ENCODE results near the gene CPM. TPM values are rescaled to one million over a fixed set of nuclear protein-coding genes. Genes with fewer than 3 reads are reported as not detected.

Gene CPM
- total and polyA plus RNA-seq, 10 of the 15 experiments (the other 5 are each of a cell fraction or from before 2014, with no cell fraction given) = 0.06 to 1.7 (median 0.41) TPM

- Histone ChIP-seq H3K36me3 (ENCODE audit: control insufficient read depth in 2 of 2, insufficient read depth in 2 of 2, low read length in 1 of 2) (peaks cover 0 to 18% of the 10 kb centered on the region in 2 experiments; a peak in 2 of 4 replicates), H3K27me3 (replicated peaks in 1 of 2; ENCODE audit: control insufficient read depth in 2 of 2, insufficient read depth in 2 of 2, low read length in 1 of 2) (no peaks in the 10 kb centered on the region), H2AFZ (ENCODE audit: control insufficient read depth, low read depth, low read length) (no peak overlapping the region), H3K4me1 (ENCODE audit: control insufficient read depth, insufficient read depth, low read length) (no peaks in the 10 kb centered on the region; the same call in 1 of the 2 replicates), H3K27ac (ENCODE audit: control insufficient read depth, insufficient read depth) (peak overlapping the region; percentile 100), H3K4me2 (ENCODE audit: control insufficient read depth, insufficient read depth) (peak overlapping the region; percentile 41; the same call in 1 of the 2 replicates), H3K4me3 (peak overlapping the region; percentile 83), H3K9ac (ENCODE audit: control insufficient read depth, insufficient read depth, low read length) (peak overlapping the region; percentile 100), H3K9me3 (replicated peaks; ENCODE audit: control insufficient read depth, insufficient read depth, low read length) (peaks cover 2% of the 10 kb centered on the region; the same call in 1 of the 3 replicates), H4K20me1 (ENCODE audit: control insufficient read depth, insufficient read depth) (no peaks in the 10 kb centered on the region), H3K79me2 (ENCODE audit: control insufficient read depth, insufficient read depth, low read length) (peaks cover 61% of the 10 kb centered on the region)
- in situ Hi-C loops (cut with MboI) (no loop called here), intact Hi-C loops (cut with micrococcal nuclease; ENCODE audit: unreplicated experiment) (loop anchor here (2.0 to 5.0 kb wide), 5 partner anchors 122 to 477 kb away; partner anchors contain the start of genes MDM1, NUP107 and RAP1B)
- FAIRE-seq = no peak
- 76% methylated on average over 12 of the region's 12 CpGs for WGBS (ENCODE audit: insufficient coverage, insufficient replicate concordance, low lambda C conversion rate, missing lambda C conversion rate)
- RAD21 ChIA-PET (ENCODE audit: unreplicated experiment) = interaction anchor here (0.9 to 3.2 kb wide), 8 partner anchors 13 to 435 kb away, joined by 3 to 25 read pairs (median 6); partner anchors contain the start of gene SLC35E3
- CTCF ChIA-PET = interaction anchor here (0.7 to 2.7 kb wide), 8 partner anchors 9 to 573 kb away, joined by 3 to 17 read pairs (median 3); partner anchors contain the start of gene SLC35E3
- no peak for ATAC-seq
- POLR2A ChIA-PET = interaction anchor here (0.6 to 2.5 kb wide), 13 partner anchors 8 to 1540 kb away, joined by 3 to 8 read pairs (median 3); partner anchors contain the start of genes CAND1 and RAP1B
- SMC1A ChIA-PET (ENCODE audit: uncharacterized antibody, unreplicated experiment) = interaction anchor here (0.7 to 2.4 kb wide), 10 partner anchors 7 to 435 kb away, joined by 3 to 13 read pairs (median 3); partner anchors contain the start of gene SLC35E3
- BruUV-seq (replicated peaks) = TSS peak; percentile 69
- DNase-seq (ENCODE audit: low read depth, low spot score) = no peak
- TF ChIP-seq, protein P1, sequence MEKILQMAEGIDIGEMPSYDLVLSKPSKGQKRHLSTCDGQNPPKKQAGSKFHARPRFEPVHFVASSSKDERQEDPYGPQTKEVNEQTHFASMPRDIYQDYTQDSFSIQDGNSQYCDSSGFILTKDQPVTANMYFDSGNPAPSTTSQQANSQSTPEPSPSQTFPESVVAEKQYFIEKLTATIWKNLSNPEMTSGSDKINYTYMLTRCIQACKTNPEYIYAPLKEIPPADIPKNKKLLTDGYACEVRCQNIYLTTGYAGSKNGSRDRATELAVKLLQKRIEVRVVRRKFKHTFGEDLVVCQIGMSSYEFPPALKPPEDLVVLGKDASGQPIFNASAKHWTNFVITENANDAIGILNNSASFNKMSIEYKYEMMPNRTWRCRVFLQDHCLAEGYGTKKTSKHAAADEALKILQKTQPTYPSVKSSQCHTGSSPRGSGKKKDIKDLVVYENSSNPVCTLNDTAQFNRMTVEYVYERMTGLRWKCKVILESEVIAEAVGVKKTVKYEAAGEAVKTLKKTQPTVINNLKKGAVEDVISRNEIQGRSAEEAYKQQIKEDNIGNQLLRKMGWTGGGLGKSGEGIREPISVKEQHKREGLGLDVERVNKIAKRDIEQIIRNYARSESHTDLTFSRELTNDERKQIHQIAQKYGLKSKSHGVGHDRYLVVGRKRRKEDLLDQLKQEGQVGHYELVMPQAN (conservative IDR thresholded peaks at IDR 0.05) = peak; percentile 34; the same call in 1 of the 2 replicates
- no peak for TF ChIP-seq YY1 (IDR thresholded peaks at IDR 0.05; ENCODE audit: low read depth, low read length)
- peak; percentile 73; the same call in 1 of the 2 replicates for TF ChIP-seq ZNF217 (IDR thresholded peaks at IDR 0.05)
- peak; percentile 2 for TF ChIP-seq KLF5 (IDR thresholded peaks at IDR 0.05; ENCODE audit: partially characterized antibody)
- TF ChIP-seq MLLT1 (IDR thresholded peaks at IDR 0.05) = peak; percentile 99
- no peak for TF ChIP-seq RUNX3 (IDR thresholded peaks at IDR 0.05; ENCODE audit: low read length)
- TF ChIP-seq, protein P2, sequence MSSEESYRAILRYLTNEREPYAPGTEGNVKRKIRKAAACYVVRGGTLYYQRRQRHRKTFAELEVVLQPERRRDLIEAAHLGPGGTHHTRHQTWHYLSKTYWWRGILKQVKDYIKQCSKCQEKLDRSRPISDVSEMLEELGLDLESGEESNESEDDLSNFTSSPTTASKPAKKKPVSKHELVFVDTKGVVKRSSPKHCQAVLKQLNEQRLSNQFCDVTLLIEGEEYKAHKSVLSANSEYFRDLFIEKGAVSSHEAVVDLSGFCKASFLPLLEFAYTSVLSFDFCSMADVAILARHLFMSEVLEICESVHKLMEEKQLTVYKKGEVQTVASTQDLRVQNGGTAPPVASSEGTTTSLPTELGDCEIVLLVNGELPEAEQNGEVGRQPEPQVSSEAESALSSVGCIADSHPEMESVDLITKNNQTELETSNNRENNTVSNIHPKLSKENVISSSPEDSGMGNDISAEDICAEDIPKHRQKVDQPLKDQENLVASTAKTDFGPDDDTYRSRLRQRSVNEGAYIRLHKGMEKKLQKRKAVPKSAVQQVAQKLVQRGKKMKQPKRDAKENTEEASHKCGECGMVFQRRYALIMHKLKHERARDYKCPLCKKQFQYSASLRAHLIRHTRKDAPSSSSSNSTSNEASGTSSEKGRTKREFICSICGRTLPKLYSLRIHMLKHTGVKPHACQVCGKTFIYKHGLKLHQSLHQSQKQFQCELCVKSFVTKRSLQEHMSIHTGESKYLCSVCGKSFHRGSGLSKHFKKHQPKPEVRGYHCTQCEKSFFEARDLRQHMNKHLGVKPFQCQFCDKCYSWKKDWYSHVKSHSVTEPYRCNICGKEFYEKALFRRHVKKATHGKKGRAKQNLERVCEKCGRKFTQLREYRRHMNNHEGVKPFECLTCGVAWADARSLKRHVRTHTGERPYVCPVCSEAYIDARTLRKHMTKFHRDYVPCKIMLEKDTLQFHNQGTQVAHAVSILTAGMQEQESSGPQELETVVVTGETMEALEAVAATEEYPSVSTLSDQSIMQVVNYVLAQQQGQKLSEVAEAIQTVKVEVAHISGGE (CRISPR knock-in tag; IDR thresholded peaks at IDR 0.05) = peak; percentile 51; the same call in 1 of the 2 replicates
- no peak for TF ChIP-seq CTCF (IDR thresholded peaks at IDR 0.05 in 2 of 3, conservative IDR thresholded peaks at IDR 0.05 in 1 of 3; ENCODE audit: control insufficient read depth in 2 of 3, extremely low read depth in 1 of 3, insufficient read depth in 1 of 3, low read depth in 3 of 3, low read length in 3 of 3)
These were observed 123.6 kb downstream of the CPM start for GRCh38 chr12:68809190-68810026.

All from GM12878 (cell line).